Endothelial cell of umbilical vein (primary cell): Measurements from ENCODE around the gene FLRT2.

Source experiments
- EZH2 ChIP-seq: IDR thresholded peaks from 2 replicates; pipeline ENCODE4 v1.6.1; 2012; ENCODE audit warnings: borderline replicate concordance, low read depth, mild to moderate bottlenecking, moderate library complexity, low read length, inconsistent platforms; ENCODE audit not compliant: severe bottlenecking
- GATA2 ChIP-seq: IDR thresholded peaks from 2 replicates; pipeline ENCODE4 v1.7.0; 2011; ENCODE audit warnings: low read depth, mild to moderate bottlenecking, moderate library complexity, mixed read lengths, low read length; ENCODE audit not compliant: insufficient read length, insufficient read depth
- MYC ChIP-seq: IDR thresholded peaks from one replicate; pipeline ENCODE4 v1.6.1; 2011; ENCODE audit warnings: mild to moderate bottlenecking, low read depth, low read length
- POLR2A ChIP-seq: IDR thresholded peaks from 2 replicates; pipeline ENCODE4 v1.6.1; 2012; ENCODE audit warnings: low read depth, mild to moderate bottlenecking, control low read depth, low read length
- TF ChIP-seq, protein P1 (sequence below), 2 donors: IDR thresholded peaks; 1 replicate in 1 of 2; 2 replicates in 1 of 2; pipeline ENCODE4 v1.5.1; 2011; ENCODE audit warnings: low read length in 2 of 2, mild to moderate bottlenecking in 2 of 2, moderate library complexity in 2 of 2, control low read depth in 1 of 2, inconsistent platforms in 1 of 2, low read depth in 1 of 2; ENCODE audit not compliant: insufficient read depth in 1 of 2; ENCODE audit errors: extremely low read depth in 1 of 2
- TF ChIP-seq, protein P2 (sequence below): IDR thresholded peaks from 2 replicates; pipeline ENCODE4 v1.6.1; 2011; ENCODE audit not compliant: insufficient read depth, insufficient read length

DNA sequence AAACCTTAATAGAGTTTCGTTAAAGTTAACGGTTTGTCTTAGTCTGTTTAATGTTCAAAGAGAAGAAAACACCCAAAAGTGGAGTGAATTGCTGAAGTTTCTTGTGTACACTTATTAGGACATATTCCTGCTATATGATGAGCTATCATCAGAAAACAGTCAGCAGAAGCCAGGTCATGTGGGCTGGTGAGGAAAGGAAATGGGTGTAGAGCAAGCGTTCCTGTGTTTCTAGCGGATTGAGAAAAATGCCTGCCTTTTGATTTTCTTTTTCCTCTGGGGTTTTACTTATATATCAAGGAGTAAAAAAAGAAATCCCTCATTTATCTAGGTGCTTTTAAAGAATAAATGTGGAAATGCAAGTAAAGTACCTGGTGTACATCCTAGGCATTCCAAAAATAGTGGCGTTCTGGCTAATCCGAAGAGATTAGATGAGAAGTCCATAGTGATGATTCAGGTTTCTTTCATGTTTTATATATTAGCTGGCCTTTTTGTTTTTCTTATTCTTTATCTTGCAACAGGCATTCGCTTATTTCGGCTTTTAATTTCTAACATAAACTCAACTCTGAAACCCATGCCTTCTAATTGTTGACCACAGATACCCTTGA, 50.7 kb downstream of the FLRT2 start:
- TF ChIP-seq, protein P1, sequence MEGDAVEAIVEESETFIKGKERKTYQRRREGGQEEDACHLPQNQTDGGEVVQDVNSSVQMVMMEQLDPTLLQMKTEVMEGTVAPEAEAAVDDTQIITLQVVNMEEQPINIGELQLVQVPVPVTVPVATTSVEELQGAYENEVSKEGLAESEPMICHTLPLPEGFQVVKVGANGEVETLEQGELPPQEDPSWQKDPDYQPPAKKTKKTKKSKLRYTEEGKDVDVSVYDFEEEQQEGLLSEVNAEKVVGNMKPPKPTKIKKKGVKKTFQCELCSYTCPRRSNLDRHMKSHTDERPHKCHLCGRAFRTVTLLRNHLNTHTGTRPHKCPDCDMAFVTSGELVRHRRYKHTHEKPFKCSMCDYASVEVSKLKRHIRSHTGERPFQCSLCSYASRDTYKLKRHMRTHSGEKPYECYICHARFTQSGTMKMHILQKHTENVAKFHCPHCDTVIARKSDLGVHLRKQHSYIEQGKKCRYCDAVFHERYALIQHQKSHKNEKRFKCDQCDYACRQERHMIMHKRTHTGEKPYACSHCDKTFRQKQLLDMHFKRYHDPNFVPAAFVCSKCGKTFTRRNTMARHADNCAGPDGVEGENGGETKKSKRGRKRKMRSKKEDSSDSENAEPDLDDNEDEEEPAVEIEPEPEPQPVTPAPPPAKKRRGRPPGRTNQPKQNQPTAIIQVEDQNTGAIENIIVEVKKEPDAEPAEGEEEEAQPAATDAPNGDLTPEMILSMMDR (IDR thresholded peaks at IDR 0.05; ENCODE audit: extremely low read depth in 1 of 2, insufficient read depth in 1 of 2, low read depth in 1 of 2, low read length in 2 of 2) = no peak
- no peak for TF ChIP-seq EZH2
- TF ChIP-seq POLR2A = no peak
- TF ChIP-seq GATA2 = no peak
- TF ChIP-seq, protein P2, sequence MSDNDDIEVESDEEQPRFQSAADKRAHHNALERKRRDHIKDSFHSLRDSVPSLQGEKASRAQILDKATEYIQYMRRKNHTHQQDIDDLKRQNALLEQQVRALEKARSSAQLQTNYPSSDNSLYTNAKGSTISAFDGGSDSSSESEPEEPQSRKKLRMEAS = no peak
- TF ChIP-seq MYC = no peak
